HG02571 (cell line): Measurements from ENCODE around the gene QRICH1.

Source experiments
- ATAC-seq: cut with Tn5 transposase; IDR thresholded peaks from one replicate; pipeline ENCODE4 v1.9.1; 2021; ENCODE audit warnings: mild to moderate bottlenecking, moderate library complexity; ENCODE audit not compliant: unreplicated experiment

Gene QRICH1

DNA sequence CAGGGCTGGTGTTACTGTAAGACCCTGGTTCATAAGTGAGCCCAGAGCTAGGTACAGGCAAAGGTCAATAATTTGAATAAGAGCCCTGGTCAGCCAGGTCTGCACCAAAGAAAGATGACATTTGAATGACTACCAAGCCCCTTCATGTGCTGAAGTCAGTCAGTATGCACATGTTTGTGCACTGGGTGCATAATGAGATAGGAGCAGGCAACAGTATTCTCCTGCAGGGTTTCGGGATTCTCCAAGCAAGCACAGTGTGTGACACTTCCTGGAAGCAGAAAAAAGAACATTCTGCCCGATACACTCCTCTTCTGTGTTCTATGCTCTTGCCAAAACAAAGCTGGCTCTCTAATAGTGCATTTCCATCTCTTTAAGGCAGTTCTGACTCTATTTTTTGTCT, 59.2 kb downstream of the QRICH1 start:
- ATAC-seq = no peak

DNA sequence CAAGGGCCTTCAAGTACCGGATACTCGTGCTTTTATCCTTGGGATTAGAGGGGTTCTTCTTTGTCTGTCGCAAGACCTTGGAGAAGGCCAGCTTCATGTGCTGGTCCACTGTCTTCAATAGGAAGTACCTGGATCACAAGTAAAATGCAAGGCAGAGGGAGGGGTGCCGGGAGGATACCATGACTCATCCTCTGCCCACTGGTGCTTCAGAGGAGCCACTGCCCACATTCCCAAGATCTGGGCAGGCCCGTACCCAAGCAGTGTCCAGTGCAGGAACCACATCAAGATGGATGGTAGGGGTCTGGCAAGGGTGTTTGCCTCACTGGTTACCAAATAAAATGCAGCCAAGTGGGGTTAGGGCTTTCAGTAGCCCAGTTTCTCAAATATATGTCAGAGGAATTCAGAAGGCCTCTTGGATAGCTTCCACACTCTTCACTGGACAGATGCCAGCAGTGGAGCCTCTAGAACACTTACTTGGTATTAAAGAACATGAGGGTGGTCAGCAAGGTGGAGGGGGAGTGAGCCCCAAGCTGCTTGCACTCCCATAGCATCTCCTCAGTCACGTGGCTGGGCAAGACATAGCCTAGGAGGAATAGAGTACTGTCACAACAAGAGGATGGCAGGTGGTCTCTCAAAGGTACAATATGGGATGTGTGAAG, 61.1 kb downstream of the QRICH1 start:
- ATAC-seq = no peak

DNA sequence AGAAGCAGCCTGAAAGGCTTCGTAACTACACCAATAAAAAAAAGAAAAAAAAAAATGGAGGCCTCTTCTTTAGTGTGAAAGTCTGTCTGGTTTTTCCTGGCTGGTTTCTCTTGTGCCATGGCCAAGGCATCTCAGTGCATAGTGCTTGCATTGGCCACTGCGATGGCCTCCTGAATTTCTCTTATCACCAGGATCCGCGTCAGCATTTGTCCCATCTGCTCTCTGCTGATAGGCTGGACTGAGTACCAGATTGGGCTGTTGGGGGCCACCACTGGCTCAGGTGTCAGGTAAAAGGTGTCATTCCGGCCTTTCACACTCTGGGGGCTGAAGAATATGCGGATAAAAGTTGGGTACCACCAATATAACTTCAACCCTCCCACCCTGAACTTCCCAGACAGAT, 63.5 kb downstream of the QRICH1 start:
- ATAC-seq = no peak

DNA sequence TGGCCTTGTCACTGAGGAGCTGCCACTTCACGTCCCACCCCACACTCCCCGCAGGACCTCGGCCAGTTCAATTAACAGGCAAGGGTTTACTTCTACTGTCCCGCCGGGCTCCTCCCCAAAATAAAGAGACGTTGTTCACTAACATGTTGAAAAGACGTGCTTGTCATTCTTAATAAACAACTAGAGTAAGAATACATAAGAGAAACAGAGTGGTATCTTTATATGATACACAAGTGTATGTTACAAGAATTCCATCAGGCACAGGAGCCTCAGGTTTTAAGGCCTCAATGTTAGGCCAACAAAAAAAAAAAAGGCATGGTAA, 64.3 kb downstream of the QRICH1 start:
- no peak for ATAC-seq

DNA sequence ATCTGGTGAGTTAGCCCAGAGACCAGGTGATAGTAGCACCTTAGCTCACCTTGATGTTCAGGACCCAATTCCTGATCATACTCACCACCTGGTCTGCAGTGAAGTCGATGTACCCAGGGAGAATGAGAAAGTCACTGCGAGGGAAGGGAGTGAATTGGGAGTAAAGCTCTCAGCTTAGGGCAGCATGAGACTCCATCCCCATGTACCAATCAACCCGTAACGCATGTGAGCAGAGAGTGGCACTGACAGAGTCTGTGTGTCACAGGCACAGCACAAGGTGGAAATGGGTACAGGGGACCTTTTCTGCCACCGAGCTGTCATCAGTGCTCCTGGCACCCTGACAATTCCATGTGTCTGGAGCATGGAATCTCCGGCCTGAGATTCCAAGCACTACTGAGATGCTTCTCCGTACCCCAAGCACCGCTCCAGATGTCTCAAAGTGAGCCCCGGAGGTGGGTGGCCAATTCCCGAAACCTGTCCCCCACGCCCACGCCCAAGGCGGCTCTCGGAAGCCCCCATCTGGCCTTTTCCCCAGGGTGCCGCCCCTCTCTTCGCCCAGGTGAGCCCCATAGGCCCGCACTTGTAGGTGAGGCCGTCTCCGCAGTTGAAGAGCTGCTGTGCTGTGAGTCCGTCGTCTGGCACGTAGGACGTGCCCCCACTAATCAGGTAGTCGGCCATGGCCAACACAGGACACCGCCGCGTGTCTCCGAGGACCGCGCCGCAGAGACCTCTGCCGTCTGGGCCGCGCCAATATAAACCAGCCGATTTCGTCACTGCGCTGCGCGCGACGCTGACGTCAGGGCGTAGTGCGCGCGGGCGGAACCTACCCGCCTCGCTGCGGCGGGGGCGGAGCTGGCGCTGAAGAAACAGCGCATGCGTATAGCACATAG, 65.0 kb downstream of the QRICH1 start, which contains the start of gene IMPDH2:
TSS of gene IMPDH2 (minus strand) at position 726 of the 890 bp plus-strand sequence. CDS start at position 678, 48 bp downstream.
- ATAC-seq = peak; percentile 85

DNA sequence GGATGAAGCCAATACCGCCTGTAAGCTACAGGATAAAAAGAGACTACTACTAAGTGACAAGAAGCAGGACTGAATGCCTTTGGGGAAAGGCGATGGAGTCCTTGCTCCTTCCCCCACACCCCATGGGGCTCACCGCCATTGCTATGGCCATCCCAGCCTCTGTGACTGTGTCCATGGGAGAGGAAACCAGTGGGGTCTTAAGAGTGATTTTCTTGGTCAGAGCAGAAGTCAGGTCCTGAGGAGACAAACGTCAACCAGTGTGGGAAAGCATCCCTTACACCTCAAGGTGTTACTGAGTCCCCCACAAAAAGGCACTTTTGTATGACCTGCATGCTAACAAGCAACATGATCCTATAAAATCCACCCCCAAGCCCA, 65.6 kb downstream of the QRICH1 start:
- no peak for ATAC-seq

DNA sequence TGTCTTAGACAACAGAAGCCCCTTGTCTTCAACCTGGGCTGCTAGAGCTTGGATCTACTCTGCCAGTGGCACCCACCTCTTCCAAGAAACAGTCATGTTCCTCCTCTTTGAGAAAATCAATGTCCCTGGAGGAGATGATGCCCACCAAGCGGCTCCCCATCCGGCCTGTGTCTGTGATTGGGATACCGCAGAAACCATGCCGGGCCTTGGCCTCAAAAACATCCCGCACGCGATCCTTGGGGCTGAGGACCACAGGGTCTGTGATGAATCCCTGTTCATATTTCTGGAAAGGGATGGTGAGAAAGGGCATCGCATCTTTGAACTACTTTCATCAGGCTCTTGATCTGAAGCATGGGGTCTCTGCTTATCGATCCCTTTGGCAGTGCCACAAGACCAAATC, 66.2 kb downstream of the QRICH1 start:
- ATAC-seq = no peak

DNA sequence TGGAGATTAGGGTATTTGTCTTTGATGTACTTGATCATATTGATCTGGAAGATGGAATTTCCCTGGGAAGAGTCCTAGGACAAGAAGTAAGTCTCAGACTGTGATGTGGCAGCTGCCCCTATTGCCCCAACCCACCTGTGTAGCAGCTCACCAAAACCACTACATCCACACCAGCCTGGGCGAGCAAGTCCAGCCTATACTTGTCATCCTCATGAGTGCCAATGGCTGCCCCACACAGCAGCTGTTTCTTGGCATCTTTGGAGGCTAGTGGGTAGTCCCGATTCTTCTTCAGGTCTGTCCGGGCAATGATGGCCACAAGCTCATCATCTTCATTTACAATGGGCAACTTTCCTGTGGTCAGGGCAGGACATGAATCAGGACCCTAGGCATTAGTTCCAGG, 67.3 kb downstream of the QRICH1 start:
- no peak for ATAC-seq

DNA sequence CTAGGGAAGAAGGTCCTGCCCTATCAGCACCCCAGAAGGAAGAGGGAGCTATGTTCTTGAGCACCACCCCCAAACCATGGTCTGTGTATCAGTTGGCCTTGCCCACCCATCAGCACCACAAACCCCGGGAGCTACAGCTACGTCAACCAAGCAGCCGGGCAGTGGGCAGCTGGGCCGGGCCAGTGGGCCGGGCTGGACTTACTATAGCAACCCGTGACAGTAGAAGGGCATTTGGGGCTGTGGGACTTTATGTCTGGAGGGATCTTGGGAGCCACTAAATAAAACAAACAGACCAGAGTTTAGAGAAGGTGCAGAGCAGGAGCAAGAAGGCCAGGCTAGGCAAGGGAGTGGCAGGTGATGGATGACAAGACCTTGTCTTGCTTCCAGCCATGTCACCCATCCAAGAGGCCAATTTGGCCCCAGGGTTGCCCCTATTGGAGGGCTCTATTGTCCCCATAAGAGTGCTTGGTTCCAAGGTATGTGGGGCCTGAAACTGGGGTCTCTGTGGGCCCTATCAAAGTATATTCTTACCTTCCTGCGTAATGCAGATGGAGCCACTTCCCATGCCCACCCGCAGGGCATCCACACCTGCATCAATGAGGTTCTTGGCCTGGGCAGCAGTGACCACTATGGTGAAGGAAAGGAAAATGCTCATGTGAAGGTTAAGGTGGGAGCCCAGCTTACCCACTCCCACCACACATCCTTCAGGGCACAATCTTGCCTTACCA, 67.9 kb downstream of the QRICH1 start:
- no peak for ATAC-seq

DNA sequence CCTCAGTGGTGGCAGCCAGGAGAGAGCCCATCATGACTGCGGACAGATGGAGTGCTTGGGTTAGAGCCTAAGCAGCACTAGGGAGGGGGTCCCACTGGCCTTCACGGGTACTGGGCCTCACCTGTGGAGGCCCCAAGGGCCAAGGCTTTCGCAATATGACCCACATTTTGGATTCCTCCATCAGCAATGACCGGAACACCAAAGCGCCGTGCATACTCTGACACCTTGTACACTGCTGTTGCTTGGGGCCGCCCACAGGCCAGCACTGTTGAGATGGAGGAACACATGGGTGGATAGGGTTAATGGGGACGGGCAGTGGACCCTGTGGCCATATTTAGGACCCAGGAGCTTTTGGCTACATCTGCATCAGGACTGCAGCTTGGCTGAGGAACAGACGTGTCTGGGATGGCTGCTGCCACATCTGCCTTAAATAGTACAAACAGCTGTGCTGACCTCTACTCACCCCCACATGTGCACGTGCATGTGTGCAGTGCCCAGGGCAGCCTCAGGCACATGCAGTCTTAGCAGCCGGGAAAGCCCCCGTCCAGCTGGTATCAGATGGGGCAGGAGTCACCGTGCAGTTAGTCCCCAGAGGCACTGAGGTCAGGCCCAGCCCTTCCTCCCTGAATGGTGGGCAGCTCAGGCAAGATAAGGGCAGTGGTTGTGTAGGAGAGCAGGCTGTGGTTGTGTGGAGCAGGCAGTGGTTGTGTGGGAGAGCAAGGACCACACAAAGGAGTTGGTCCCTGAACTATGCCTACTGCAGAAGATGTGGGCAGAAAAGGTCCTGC, 68.7 kb downstream of the QRICH1 start:
- ATAC-seq = no peak

DNA sequence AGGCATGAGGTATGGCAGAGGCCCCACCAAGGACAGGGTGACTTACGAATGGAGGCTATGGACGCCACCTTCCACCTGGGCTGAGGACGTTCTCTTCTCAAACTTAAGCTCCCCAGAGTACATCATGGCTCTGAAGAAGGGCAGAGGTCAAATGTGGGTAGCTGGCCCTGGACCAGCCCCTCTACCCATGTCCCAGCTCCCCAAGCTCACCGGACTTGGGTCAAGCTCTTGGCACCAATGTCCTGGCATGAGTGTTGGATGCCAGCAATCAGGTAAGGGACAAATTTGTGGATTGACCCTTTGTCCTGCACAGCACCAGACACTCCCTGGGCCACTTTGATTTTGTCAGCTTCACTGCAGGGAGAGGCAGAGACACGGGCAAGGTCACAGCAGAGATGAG, 69.4 kb downstream of the QRICH1 start:
- no peak for ATAC-seq

DNA sequence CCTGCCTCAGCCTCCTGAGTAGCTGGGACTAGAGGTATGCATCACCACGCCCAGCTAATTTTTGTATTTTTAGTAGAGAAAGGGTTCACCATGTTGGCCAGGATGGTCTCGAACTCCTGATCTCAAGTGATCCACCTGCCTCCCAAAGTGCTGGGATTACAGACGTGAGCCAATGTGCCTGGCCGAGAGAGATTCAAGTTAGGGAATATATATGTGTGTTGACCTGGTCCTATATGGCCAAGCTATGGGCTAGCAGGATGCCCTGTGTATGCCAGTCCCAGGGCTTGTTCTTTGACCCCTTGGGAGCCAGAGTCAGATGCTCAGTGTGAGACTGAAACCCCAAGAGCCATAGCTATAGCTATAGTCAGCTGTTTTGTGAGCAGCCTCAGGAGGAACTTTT, 70.1 kb downstream of the QRICH1 start:
- ATAC-seq = no peak

DNA sequence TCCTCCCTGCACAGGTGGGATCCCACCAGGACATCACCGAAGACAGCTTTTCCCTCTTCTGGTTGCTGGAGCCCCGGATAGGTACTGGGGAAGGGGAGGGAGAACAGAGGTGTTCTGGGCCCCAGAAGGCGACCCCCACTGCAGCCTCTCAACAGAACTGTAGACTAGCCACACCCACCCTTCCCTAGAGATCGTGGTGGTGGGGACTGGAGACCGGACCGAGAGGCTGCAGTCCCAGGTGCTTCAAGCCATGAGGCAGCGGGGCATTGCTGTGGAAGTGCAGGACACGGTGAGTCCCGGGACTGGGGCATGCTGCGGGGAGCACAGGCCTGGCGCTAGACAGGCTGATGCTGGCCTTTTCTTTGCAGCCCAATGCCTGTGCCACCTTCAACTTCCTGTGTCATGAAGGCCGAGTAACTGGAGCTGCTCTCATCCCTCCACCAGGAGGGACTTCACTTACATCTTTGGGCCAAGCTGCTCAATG, 71.1 kb downstream of the QRICH1 start:
- no peak for ATAC-seq

DNA sequence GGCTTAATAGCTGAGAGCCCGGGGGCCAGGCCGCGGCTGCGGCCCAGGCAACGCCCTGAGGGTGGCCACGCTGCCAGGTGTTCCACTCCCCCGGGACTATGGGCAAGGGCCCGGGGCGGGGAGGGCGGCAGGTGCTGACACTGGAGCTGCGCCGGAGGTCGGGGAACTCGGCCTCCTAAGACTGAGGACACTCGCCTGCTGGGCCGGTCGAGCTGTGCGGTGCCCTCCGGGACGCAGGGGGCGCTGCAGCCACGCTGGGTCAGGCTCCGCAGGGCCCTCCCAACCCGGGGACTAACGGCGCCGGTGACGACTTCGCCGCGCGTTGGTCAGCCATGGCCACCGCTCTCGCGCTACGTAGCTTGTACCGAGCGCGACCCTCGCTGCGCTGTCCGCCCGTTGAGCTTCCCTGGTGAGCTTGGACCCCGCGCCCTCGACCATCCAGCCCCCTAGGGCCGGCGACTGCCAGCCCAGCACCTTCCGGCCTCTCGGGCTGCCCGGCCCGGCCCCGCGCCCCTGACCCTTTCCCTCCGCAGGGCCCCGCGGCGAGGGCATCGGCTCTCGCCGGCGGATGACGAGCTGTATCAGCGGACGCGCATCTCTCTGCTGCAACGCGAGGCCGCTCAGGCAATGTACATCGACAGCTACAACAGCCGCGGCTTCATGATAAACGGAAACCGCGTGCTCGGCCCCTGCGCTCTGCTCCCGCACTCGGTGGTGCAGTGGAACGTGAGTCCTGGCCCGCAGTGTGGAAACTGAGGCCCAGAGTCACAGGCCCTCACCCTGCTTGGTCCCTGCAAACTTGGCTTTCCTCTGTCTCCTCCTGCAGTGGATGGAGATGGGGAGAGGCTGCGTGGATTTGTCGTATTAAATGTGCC, 71.8 kb downstream of the QRICH1 start, which contains the start of gene NDUFAF3:
TSS of gene NDUFAF3 (plus strand) at position 309 of the 875 bp plus-strand sequence. CDS start at position 333, 24 bp downstream.
- peak; percentile 49 for ATAC-seq

DNA sequence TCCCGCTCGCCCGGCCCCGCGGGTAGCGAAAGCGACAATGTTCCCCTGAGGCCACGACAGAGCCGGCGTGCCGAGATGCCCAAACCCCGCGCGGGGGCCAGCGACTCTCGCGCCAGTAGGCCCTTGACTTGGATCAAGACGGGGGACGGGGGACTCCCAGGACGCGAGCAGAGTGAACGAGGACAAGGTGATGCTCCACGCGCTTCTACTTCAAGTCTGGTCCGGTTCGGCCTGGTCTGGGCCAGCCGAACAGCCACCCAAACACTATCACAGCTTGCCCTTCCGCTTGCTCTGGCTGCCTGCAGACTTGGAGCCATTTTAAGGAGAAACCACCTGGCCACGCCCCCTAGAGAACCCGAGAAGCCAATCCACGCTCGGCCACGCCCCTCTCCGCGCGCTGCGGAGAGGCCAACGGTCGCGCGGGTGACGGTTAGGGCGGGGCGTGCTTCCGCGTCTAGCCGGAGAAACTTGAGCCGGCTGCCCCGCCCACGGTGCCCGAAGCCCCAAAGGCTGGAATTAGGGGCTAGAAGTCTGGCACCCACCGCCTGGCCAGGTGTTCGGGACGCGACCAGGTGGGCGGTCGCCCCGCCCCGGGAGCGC, 72.6 kb downstream of the QRICH1 start:
- ATAC-seq = peak; percentile 50

DNA sequence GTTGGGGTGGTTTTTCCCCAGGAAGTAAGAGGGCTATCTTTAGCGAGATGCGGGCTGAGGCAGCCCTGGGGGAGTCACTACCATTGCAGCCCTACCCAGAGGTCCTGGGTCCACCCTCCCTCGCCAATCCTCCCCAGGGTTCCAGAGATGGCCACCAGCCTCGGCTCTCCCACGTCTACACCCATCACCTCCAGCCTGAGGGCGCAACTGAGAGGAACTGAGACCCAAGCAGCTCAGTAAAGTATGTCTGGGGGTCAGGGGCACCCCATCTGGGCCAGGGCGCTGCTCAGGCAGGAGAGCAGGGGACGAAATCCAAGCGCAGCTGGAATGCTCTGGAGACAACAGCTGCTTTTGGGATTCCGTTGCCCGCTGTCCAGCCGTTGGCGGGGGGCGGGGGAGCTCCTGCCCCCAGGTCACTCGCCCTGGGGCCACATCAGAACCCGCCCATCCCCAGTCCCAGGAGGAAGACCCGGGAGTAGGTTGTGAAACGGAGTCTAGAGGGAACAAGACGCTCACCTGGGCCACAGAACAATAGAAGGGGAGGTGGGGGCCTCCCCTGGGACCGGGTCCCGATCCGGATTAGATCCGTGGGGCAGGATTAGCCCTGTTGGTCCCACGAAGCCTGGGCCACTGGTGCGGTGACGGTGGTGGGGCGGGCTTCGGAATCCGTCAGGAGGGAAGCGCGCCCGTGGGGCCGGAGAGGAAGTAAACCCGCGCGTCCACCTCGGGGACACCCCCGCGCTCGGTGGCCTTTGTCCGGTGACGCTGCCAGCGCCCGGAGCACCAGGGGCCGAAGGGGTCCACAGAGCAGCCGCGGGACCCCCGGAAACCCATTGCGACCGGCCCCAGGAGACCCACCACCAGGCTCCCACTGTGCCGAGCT, 73.3 kb downstream of the QRICH1 start:
- ATAC-seq = peak; percentile 0

DNA sequence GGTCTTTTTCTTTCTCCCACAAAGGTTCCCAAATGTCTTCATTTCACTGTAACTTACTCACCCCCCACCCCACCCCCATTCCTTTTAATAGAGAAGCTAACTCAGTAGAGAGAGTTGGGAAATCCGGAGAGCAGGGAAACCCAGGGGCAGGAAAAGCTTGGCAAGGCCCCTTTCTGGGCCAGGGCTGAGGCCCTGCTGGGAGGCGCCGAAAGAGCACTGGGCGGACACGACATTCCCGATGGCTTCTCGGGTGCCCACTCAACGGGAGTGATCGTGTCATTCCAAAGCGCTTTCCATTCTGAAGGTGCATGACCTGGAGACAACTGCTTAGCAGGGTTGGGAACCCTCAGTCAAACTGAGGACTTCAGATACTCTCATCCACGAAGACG, 73.9 kb downstream of the QRICH1 start:
- no peak for ATAC-seq

DNA sequence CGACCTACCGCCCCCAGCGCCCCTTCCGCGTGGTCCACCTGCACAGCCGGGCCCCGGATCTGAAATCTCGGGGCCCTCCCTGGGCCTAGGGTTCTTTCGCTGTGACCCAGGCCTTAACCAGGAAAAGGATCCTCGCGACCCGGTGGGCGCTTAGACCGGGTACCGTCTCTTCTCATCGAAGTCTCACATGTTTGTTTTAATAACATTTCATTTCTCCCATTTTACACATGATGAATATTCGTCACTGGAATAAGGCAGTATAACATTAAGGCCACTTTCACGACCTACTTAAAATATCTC, 75.2 kb downstream of the QRICH1 start:
- no peak for ATAC-seq
